HG03139 (cell line): Measurements from ENCODE around the gene CENPB.

Experiments used
- ATAC-seq: cut with Tn5 transposase; IDR thresholded peaks from one replicate; pipeline ENCODE4 v1.9.1; 2021; ENCODE audit not compliant: unreplicated experiment

CENPB gene

DNA sequence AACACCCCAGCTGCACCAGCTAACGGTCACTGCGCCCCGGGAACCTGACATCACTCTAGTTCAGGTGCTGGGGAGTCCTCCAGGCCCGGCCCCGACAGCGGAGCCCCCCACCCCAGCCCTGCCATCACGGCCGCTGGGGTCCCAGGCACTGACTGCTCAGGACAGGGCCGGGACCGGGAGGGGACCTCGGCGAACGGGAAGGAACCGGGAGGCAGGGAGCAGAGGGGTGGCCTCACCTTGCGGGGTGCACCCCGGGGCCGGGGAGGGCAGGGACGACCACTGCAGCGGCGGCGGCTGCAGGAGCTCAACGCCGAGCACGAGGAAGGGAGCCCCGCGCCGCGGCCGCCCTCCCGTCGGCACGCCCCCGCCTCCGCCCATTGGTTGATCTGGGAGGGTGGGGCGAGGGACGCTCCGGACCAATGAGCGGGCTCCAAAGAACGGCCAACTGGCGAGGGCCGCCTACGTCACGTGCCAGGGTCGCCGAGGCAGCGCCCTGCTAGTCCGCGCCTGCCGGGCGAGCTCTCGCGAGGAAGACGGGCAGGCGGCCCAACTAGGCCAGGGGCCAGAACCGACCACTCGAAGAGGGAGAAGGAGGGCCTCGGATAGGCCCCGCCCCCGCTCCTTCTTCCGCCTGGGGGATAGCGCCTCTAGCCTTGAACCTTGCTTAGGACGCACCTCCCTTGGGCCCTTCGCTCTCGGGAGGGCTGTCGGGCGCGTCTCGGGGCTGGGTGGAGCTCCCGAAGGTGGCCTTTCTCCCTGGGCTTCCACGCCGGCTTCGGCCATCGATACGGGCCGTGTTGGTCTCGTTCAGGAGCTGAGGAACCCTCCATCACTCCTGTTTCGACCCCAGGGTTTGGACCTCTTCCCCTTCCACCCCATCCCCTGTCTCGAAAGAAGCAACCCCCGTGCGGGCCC lies 18.9 kb downstream of the CENPB start, which contains the start of gene ADISSP:
Gene ADISSP (minus strand): TSS at position 327 of the 915 bp plus-strand sequence. CDS start 7,653 bp downstream, outside the sequence.
- ATAC-seq, result peak; percentile 89

DNA sequence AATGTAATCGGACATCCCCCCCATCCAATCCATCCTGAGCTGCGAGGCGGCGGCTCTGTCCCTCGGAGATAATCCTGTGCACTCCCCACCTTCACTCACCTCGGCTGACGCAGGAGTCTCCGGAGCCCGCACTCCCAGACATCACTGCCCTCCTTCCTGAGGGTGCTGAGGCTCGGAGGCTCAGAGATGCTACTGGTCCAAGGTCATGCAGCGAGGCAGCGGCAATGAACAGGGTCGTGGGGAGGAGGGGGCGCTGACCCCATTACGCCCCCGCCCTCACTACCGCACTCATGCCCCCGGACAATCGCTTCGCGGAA lies 19.5 kb downstream of the CENPB start:
- ATAC-seq, result no peak

DNA sequence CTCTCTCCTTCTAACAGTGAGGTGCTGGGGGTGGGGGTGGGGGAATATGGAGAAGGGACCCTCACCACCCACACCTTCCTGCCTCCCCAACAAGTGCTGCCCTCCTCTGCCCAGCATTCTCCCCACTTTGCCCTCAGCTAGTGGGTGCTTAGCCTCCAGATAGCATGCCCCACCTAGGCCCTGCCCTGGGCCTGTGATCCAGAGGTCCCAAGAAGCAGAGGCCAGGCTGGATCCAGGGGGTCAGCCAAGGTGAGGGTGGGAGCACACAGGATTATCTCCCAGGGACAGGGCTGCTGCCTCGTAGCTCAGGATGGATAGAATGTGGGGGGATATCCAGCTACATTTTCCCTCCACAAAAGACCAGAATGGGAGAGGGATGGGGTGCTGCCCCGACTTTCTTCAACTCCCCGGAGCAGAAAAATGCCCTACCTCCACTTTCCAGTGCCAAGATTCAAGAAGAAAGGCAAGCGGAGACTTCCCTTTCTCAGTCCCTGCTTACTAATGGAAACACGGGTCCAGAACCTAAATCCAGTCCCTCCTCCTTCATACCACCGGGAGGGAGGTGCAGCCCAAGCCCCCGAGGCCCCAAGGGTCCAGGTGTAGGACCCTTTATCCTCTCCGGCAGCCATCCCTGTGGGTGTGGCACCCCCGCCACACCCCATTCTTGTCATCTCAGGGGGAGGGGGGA lies 20.0 kb downstream of the CENPB start:
- ATAC-seq, result no peak

DNA sequence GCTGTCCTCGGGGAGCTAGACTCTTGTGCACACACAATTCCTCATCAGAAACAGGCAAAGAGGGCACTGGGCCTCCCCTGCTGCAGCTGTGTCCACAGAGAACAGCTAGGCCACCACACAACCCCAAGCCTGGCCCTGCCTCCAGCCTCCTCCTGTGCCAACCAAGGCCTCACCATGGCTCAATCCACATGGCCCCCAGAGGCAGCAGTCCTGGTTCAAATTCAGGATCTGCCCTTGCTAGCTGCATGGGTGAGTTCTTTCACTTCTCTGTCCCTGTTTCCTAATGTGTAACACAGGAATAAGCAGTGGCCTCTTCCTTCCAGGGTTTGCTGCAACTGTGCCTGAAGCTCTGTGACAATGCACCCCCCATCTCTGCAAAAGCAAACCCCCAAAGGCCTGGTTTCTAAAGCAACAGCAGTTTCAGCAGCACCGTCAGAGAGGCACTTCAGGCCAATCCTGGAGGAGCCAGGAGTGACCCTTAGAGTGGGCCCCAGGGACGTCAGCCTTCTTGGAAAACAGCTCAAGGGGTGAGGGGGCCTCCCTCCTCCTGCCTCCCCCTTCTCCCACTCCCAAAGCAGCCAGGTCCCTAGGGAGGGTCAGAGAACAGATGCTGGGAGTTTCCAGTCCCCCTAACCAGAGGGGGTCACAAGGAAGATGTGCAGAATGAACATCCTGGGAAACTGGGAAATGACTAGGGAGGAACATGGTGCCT lies 21.2 kb downstream of the CENPB start:
- no peak for ATAC-seq

DNA sequence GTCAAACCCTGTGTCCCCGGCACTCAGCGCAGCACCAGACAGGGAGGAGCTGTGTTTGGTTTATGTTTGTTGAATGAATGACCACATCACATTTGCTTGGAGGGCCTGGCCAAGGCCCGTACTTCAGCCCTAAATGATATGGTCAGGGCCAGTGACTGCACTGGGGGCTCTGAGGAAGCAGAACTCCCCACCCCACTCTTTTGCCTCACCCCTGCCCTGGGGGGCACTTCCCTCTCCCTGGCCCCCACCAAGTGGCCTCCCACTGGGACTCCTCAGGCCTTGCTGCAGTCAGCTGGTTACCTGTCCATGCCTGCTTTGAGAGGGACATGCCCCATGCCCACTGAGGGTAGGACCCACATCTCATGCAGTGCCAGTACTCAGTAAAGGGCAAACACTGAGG lies 21.9 kb downstream of the CENPB start:
- ATAC-seq, result no peak

DNA sequence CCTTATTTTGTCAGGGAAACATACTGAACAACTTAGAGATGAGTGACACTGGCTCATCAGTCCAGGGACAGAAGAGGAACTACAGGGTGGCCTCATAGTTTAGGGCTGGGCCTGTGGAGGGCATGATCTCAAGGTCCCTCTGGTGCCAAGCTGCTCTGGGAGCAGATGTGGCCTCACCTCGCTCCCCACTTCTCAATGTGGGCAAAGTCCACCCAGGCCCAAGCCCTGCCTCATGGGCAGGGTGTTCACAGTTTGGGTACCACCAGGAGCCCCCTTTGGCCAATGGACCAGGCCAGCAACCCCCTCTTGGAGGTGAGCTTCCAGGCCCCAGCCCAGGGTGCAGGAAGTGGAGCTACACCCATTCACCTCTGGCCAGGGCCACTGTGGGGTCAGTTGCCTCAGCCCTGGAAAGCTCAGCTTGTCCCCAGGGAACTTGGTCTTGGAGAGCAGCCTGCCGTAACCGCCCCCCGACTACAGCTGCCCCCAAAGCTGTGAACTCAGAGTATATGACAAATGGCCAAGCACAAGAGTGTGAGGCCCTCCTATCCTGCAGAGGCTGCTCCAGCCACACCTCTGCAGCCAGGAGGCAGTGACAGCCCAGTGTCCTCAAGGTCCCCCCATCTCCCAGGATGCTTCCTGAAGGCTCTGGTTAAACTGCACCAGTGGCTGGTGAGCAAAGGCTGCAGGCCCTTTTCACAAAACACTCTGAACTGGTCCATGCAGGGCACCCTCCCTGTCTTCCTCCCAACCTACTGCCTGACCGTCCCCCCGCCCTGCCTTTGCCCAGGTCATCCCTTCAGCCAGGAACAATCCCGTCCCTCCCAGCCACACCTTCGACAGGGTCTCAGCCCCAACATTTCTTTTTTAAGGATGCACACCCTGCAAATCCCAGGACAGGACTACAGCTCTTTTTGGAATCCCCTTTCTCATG lies 22.6 kb downstream of the CENPB start:
- no peak for ATAC-seq

DNA sequence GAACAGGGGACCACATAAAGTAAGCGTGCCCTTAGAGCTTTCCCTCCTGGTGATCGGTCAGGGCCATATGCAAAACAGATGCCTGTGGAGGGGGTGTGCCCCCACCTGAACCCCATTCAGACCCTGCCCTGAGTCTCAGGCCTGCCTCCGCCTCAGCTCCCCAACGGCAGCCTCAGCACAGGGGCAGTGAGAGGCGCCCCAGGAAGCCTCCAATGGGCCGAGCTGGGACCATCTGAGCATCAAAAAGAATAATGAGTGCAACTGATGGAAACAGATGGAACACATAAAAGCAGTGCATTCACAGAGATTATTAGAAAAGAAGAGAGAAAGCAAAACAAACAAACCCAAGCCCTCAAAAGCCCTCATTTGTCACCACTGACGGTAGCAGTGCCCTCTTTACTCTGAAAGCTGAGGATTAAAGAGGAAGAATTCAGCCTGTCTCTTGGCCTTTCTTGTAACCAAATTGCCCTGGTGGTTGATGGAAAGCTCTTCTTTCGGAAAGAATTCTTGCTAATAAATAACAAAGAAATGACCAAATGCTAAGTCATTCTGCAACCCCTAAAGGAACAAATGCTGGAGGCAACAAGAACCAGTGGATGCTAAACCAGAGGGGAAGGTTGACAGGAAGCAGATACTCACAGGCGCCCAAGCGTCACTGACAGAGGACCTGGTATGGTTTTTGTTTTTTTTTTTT lies 25.7 kb downstream of the CENPB start:
- ATAC-seq, result no peak

DNA sequence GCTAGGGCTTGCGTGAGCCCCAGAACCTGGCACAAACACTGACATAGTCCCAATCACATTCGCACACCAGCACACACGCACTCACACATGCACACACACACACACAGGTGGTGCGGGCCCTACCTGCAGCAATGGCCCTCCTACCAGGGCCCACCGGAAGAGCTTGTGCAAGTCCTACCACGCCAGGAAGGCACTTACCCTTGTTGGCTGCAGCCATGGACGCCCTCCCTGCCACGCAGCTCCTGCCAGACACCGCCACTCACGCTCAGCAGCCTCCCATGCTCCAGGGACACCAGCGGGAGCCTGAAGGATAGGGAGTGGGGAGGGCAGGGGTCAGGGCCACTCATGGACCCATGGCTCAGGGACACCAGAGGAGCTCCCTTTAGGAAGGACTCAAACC lies 26.7 kb downstream of the CENPB start:
- no peak for ATAC-seq

DNA sequence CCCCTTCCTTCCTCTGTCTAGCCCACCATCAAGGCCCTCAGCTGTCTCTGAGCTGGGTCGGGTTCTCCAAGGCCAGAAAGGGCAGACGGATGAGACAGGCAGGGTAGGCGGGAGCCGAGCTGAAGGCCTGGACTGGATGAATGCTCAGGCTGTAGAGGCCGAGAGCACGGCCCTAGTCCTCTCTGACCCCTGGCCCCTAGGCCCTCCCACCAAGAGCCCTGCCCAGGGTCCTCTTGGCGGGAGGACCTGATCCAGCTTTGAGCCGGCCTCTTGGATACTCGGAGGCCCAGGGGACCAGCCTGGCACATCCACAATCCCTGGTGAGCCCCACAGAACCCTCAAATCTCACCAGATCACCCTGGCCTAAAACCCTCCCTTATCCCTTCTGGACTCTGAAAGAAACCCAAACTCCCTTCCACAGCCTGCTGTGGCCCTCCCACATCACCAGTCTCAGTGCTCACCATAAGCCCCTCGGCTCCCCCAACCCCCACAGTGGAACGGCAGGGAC lies 27.2 kb downstream of the CENPB start:
- ATAC-seq, result no peak

DNA sequence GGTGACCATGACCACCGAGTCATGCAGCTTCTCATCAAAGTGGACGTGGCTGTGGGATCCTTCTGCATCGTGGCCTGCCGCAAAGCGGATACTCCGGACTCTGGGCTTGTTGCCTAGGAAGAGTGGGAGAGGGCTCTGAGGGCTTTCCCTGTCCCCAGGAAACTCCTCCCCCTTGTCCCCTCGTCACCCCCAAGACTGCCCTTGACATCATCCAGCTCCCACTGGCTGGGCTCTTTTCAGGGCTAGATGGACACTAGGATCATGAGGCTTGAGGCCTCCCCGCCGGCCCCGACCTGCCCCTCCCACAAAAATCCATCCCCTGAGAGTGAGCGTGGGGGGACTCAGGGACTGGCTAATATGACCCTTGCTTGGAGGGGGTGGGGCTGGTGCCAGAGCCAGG lies 28.0 kb downstream of the CENPB start:
- ATAC-seq, result no peak

DNA sequence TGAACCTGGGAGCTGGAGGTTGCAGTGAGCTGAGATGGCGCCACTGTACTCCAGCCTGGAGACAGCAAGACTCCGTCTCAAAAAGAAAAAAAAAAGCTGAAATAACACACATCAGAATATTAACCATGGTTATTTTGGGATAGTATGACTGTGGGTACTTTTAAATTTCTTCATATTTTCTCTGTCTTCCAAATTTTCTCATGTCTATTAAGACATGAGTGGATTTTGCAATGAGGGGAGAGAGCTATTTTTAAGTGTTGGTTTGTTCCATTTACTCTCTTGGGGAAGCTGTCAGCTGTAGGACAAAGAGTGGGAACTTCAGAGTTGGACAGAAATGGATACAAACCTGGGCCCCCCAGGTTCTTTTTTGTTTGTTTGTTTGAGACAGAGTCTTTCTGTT lies 29.3 kb downstream of the CENPB start:
- no peak for ATAC-seq

DNA sequence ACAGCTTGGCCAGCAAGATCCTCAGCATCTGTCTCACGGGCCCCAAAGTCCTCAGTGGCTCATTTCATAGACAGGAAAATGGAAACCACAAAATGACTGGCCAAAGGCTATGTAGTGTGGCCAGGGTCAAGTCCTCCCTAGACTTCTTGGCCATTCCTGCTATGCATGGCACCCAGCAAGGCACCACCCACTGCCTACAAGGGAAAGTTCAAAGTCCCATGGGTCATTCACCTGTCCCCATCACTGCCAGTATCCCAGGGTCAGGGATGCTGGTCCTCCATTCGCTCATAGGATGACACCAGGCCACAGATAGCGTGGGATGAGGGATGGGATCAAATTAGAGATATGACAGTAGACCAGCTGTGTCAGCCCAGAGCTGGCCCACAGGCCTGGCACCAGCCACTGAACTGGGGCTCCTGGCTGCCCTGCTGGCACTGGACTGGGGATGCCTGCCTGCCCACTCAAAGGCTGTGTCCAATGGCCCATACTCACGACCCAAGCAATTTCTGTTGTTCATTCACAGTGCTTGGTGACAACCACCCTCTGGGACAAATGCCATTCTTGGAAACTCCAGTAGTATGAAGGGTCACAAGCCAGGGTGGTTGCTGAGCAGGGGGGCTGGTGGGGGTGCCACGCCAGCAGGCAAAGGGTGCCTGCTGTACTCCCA lies 30.6 kb downstream of the CENPB start:
- no peak for ATAC-seq

DNA sequence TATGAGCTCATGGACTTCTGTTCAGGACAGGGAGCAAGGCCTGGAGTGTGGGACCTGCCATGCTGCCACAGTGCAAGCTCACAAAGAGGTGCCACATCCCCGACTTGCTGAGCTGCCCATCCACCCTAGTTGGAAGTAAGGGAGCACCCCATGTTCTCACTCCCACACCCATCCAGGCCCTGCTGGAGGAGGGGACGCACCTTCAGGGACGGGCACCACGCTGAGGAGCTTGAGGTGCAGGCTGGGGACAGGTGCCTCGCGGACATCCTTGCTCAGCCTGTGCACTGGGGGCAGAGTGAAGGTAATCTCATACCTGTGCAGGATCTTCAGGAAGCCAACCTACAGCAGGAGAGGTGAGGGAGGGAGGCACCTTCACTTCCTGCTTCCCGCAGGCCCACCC lies 31.3 kb downstream of the CENPB start:
- ATAC-seq, result no peak

DNA sequence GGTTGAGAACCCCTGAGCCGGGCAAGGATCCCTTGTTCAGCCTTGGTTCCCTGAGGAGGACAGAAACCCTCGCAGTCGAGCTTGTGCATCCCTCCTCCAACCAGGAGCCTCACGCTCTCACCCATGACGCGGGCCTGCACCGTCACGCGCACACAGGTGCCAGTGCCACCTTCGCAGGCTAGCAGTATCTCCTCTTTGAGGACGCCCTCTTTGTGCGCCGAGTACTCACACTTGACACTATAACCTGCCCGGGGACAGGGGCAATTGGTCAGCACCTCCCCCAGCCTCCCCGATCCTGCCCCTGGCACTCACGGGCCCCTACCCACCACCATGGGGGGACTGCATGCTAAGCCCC lies 32.3 kb downstream of the CENPB start:
- ATAC-seq, result no peak

DNA sequence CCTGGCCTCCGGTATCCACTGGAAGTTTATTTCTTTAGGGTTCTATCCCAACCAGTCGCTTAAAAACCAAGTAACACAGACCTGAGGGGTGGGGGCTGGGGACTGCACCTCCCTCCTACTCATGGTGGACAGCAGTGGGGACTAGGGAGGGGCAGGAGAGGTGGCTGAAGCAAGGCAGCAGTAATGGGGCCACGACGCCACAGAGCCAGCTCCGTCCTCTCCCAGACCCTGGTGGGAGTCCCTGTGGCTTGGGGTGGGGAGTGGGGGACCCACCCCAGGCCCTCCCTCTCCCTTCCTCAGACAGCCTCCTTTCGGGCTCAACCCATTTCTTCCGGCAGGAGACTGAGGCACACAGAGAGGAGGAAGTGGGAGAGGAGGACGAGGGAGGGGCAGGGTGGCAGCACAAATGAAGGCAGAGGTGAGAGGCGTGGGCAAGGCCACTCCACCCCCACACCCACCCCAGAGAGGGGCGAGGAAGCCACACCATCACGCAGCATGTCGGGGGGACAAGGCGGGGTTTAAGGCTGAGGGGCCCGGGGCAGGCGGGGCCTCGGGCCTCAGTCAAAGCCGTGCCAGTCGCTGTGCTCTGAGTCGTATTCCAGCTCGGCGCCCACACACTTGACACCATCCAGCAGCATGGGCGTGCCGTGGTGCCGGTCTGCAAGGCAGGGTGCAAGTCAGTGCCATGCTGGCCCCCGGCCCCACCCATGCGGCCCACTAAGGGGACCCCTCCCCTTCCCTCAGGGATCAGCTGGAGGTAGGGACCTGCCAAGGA lies 32.9 kb downstream of the CENPB start:
- no peak for ATAC-seq

DNA sequence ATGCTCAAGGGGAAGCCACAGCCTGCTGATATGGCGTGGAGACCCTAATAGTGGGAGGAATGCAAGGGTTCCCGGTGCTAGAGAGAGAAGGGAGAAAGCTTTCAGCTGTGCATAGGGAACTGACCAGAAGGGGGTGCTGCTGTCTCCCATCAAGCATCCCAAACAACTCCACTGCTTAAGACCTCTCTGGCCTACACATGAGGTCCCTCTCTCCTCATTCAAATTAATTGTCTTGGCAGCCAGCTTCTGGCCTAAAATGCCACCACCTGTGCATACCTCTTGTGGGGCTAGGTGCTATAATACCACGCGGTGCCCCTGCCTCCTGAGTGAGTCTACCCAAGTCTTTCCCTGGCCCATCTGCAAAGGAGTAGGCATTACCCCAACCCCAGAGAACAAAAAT lies 33.4 kb downstream of the CENPB start:
- ATAC-seq, result no peak

DNA sequence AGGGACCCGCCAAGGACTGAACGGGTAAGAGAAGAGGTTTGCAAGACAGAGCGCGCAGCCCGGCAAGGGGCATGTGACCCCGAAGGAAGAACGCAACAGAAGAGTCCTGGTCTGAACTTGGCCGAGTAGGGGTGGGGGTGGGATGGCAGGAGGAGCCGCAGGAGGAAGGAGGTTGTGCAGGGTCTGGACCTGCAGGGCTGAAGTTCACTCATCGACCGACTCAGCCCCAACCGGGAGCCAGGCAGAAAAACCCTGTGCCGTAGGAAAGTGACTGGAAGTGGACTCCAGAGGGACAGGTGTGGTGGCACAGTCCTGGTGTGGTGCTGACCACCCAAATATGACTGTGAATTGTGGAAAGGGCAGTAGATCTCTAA lies 34.2 kb downstream of the CENPB start:
- no peak for ATAC-seq

DNA sequence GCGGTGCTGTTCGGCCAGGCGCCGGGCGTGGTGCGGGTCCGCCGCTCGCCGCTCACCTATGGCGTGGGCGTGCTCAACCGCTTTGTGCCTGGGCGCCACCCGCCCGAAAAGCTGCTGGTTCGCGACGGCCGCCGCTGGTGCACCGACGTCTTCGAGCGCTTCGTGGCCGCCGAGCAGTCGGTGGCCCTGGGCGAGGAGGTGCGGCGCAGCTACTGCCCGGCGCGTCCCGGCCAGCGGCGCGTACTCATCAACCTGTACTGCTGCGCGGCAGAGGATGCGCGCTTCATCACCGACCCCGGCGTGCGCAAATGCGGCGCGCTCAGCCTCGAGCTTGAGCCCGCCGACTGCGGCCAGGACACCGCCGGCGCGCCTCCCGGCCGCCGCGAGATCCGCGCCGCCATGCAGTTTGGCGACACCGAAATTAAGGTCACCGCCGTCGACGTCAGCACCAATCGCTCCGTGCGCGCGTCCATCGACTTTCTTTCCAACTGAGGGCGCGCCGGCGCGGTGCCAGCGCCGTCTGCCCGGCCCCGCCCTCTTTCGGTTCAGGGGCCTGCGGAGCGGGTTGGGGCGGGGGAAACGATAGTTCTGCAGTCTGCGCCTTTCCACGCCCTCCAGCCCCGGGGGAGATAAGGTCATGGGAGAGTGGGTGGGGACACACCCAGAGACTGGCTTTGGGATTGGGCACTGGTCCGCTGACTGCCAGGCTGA lies 34.7 kb downstream of the CENPB start:
- no peak for ATAC-seq
